Smooth muscle cell of the pulmonary artery (primary cell): Measurements from ENCODE around the gene POU2F3. TPM values are rescaled to one million over a fixed set of nuclear protein-coding genes. Genes with fewer than 3 reads are reported as not detected.

Experiments used
- total RNA-seq: library from RNA; depleted of rRNA; stranded (reverse); fragments of >200 nt; gene quantifications from 2 replicates; pipeline ENCODE4 v1.2.3, GENCODE V29; 2014

POU2F3 gene
- 0.03 and 0.07 TPM in 2 replicates for total RNA-seq

DNA sequence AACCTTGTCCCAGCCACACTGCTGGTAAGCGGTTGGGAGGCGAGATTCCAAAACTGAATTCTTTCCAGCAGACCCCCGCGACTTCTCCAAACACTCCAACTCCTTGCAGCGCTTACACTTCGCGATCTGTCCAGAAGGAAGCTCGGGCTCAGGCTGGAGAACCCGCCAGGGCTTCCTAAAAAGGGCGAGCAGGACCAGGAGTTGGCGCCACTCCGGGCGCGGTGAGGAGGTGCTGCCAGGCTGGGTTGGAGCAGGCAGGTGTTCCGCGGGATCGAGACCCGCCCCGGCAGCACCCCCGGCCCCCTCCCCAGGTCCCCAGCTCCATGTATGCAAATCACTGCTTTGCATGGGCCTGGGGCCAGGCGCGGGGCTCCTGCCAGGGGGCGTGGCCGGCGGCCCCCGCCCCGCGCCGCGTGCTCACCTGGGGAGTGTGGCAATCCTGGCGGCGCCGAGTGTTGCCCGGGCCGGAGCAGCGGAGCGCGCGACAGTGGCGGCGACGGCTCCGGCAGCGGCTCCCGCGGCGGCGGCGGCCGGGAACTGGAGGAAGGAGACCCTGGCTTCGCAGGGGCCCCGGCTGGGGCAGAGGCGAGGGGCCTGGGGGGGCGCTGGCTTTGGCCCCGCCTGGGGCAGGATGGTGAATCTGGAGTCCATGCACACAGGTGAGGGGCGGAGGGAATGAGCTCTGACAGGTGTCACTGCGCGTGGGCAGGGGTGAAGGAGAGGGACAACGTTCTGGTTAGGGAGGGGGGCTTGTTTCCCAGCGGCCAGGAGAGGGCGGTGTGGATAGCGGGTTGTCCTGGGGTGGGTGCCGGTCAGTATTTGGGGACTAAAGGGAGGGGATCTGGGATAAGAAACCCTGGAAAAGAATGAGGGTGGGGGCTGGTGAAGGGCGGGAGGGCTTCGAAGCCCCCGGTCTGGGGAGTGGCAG, at the start of gene POU2F3:
Gene POU2F3 (plus strand): TSS at position 428 of the 928 bp plus-strand sequence. CDS start 204 bp downstream, at position 632.

DNA sequence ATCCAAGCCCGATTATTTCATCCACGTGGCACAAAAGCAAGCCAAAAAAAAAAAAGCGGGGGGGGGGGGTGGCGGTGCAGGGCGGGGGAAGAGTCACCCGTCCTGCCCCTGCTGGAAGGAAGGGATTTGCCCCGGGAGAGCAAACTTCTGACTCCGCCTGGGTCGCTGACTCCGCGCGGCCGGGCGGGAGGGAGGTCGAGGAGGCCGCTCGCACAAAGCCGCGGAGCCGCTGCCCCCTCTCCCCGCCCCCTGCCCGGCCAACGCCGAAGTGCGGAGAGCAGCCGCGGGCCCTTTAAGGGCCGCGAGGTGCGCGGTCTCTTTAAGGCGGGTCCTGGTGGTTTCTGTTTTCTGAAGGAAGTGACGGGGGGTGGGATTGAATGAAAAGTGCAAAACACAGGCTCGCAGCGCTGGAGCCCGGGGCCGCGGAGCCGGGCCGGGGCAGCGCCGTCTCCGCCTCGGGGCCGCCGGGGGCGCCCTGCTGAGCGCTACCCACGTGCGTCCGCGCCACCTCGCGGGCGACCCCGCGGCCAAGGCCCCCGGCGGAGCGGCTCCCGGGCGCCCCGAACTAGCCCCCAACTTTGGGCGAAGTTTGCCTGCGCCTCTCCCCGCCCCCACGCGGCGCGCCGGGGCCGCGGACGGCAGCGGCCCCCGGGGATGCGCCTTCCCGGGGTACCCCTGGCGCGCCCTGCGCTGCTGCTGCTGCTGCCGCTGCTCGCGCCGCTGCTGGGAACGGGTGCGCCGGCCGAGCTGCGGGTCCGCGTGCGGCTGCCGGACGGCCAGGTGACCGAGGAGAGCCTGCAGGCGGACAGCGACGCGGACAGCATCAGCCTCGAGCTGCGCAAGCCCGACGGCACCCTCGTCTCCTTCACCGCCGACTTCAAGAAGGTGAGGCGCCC, 29.1 kb upstream of the POU2F3 start, which contains the start of gene OAF:
Gene OAF (plus strand): TSS at position 407 of the 896 bp plus-strand sequence. CDS start 248 bp downstream, at position 655.

DNA sequence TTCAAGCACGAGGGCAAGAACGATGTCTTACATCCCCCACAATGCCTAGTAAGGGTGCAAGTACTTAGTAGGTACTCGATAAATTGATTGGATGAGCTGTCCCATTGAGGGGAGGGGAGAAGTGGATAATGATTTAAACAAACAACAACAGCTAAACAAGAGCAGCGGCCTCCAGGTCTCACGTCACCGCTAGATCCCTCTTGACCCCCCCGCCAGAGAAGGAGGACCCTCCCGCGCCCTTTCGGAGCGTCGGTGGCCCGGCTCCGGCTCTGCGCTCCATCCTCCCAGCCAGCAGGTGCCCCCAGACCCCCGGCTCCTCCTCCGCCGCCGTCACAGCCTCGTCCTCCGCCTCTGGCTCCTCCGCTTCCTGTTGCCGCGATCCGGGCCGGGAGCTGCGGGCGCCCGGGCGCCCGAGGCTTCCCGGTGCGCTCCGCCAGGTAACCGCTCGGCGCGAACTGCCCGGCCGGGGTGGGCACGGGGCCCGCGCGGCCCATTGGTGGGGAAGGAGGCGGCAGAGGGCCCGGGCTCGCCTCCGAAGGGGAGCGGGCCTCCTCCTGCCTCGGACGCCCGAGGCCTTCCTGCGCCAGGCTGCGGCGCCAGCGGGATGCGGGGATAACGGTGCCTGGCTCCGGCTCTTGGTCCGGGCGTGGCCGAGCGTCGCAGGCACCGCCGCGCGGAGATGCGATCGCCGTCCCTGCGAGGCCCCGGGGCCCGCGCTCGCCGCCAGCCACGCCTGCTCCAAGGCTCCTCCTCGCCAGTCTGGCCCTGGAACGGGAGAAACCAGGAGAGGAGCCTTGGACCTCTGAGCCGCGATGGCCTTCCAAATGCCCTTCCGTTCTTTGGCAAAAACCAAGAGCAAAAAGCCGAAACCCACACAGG, 85.2 kb downstream of the POU2F3 start, which contains the start of gene TLCD5:
Gene TLCD5 (plus strand): TSS at position 368 of the 879 bp plus-strand sequence. CDS start 2,143 bp downstream, outside the sequence.

DNA sequence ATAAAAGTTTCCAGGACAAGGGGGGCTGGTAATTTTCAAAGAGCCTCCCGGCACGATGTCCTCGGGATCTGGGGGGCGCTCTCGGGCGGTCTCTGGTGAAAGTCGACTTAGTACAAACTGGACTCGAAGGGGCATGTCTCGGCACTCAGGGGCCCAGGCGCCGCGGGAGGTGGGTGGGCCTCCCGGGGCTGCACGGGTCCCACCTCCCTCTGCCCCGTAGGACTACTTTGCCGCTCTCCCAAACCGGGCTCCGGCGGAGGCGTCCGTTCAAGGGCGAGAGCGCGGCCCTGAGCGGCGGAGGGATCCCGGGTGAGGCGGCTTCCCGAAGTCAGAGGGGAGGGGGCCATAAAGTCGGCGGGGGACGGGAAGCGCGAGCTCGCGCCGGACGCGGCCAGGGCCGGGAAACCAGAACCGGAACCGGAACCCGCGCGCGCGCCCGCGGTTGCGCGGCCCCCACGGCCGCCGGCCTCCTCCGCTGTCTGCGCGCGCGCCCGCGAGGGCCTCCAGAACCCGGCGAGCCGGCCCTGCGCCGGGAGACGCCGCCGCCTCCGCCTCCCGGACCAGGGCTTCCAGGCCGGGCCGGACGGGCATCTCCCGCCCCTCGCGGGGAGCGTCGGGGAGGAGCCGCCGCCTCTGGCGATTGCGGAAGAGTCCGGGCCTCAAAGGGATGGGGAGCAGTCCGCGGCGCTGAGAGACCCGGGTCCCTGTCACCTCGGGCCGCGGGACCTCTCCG, 96.1 kb downstream of the POU2F3 start, which contains the start of gene ARHGEF12:
Gene ARHGEF12 (plus strand): TSS at position 506 of the 733 bp plus-strand sequence. CDS start 831 bp downstream, outside the sequence.

Other genes starting within 250 kb of the POU2F3 start
- gene TRIM29, start 102.0 kb upstream of the POU2F3 start, total RNA-seq = 0.20 and 0.33 TPM in 2 replicates
- 17.3 and 26.0 TPM in 2 replicates for gene OAF, start 29.1 kb upstream of the POU2F3 start, total RNA-seq
- gene TLCD5, start 85.2 kb downstream of the POU2F3 start, total RNA-seq = 8.6 and 11.6 TPM in 2 replicates
- gene ARHGEF12, start 96.3 kb downstream of the POU2F3 start, total RNA-seq = 105 and 126 TPM in 2 replicates